Liver (tissue), 9 donors: Measurements from ENCODE around the gene SLC31A1. TPM values are rescaled to one million over a fixed set of nuclear protein-coding genes. Genes with fewer than 3 reads are reported as not detected.

Experiments
- DNase-seq: peaks from one replicate; pipeline ENCODE4 v3.0.0-alpha.2; 2017; ENCODE audit warnings: low spot score
- H3K27ac ChIP-seq, 2 donors: one replicate each; pipeline ENCODE4 v1.7.0; 2013; ENCODE audit warnings: inconsistent platforms in 2 of 2, low read length in 2 of 2, control low read depth in 1 of 2, low read depth in 1 of 2, mild to moderate bottlenecking in 1 of 2
- H3K27me3 ChIP-seq, 4 donors: one replicate each; pipeline versions ENCODE4 v1.6.1 to v1.7.0; 2013; ENCODE audit warnings: low read length in 3 of 4, inconsistent platforms in 1 of 4, mild to moderate bottlenecking in 1 of 4, moderate library complexity in 1 of 4; ENCODE audit not compliant: control insufficient read depth in 4 of 4, insufficient read depth in 4 of 4
- H3K36me3 ChIP-seq, 4 donors: one replicate each; pipeline versions ENCODE4 v1.6.1 to v1.7.0; 2013; ENCODE audit warnings: low read length in 3 of 4, mild to moderate bottlenecking in 3 of 4, low read depth in 1 of 4, moderate library complexity in 1 of 4; ENCODE audit not compliant: control insufficient read depth in 4 of 4, insufficient read depth in 3 of 4
- H3K4me1 ChIP-seq, 4 donors: one replicate each; pipeline versions ENCODE4 v1.6.1 to v1.7.0; 2013; ENCODE audit warnings: low read length in 3 of 4, mild to moderate bottlenecking in 3 of 4, moderate library complexity in 1 of 4; ENCODE audit not compliant: control insufficient read depth in 4 of 4, insufficient read depth in 4 of 4
- H3K4me3 ChIP-seq, 3 donors: one replicate each; pipeline versions ENCODE4 v1.6.1 to v1.7.0; 2013; ENCODE audit warnings: low read length in 3 of 3, control low read depth in 1 of 3, low read depth in 1 of 3, mild to moderate bottlenecking in 1 of 3
- H3K9ac ChIP-seq, 2 donors: one replicate each; pipeline ENCODE4 v1.7.0; 2013; ENCODE audit warnings: low read length in 2 of 2, mild to moderate bottlenecking in 2 of 2, moderate library complexity in 2 of 2, control low read depth in 1 of 2, low read depth in 1 of 2
- H3K9me3 ChIP-seq, 4 donors: one replicate each; pipeline versions ENCODE4 v1.6.1 to v1.7.0; 2013; ENCODE audit warnings: low read length in 3 of 4; ENCODE audit not compliant: control insufficient read depth in 4 of 4
- ATF3 ChIP-seq: IDR thresholded peaks from 2 replicates; pipeline ENCODE4 v1.6.1; 2016; ENCODE audit warnings: antibody characterized with exemption
- CTCF ChIP-seq: fragments of 150-350 bp; IDR thresholded peaks from 2 replicates; pipeline ENCODE4 v1.5.1; 2017; ENCODE audit warnings: improper control_type of control experiment, low read depth, low read length; ENCODE audit not compliant: missing input control
- EGR1 ChIP-seq, 2 donors: IDR thresholded peaks; 2 replicates each; pipeline ENCODE4 v1.6.1; 2016 to 2018; ENCODE audit warnings: antibody characterized with exemption in 2 of 2, low read depth in 2 of 2
- FOXA1 ChIP-seq: IDR thresholded peaks from 2 replicates; pipeline ENCODE4 v1.6.1; 2016; ENCODE audit warnings: antibody characterized with exemption
- FOXA2 ChIP-seq: IDR thresholded peaks from 2 replicates; pipeline ENCODE4 v1.6.1; 2016; ENCODE audit warnings: antibody characterized with exemption
- GABPA ChIP-seq, 2 donors: IDR thresholded peaks in 1 of 2; conservative IDR thresholded peaks in 1 of 2; 2 replicates each; pipeline ENCODE4 v1.6.1; 2016; ENCODE audit warnings: antibody characterized with exemption in 2 of 2, mild to moderate bottlenecking in 1 of 2, moderate library complexity in 1 of 2
- HNF4A ChIP-seq, 2 donors: conservative IDR thresholded peaks; 2 replicates each; pipeline ENCODE4 v1.6.1; 2016; ENCODE audit warnings: antibody characterized with exemption in 2 of 2, mild to moderate bottlenecking in 2 of 2
- HNF4G ChIP-seq: IDR thresholded peaks from 2 replicates; pipeline ENCODE4 v1.6.1; 2016; ENCODE audit warnings: antibody characterized with exemption
- JUND ChIP-seq, 2 donors: IDR thresholded peaks; 2 replicates each; pipeline ENCODE4 v1.6.1; 2016; ENCODE audit warnings: antibody characterized with exemption in 2 of 2
- MAX ChIP-seq: IDR thresholded peaks from 2 replicates; pipeline ENCODE4 v1.6.1; 2016; ENCODE audit warnings: antibody characterized with exemption
- NR2F2 ChIP-seq: IDR thresholded peaks from 2 replicates; pipeline ENCODE4 v1.6.1; 2016; ENCODE audit warnings: antibody characterized with exemption
- RAD21 ChIP-seq, 2 donors: IDR thresholded peaks; 2 replicates each; pipeline ENCODE4 v1.6.1; 2016; ENCODE audit warnings: antibody characterized with exemption in 2 of 2, mild to moderate bottlenecking in 2 of 2
- REST ChIP-seq: IDR thresholded peaks from 2 replicates; pipeline ENCODE4 v1.6.1; 2016; ENCODE audit warnings: antibody characterized with exemption, mild to moderate bottlenecking
- RXRA ChIP-seq, 2 donors: IDR thresholded peaks; 2 replicates each; pipeline ENCODE4 v1.6.1; 2017 to 2018; ENCODE audit warnings: antibody characterized with exemption in 2 of 2, mild to moderate bottlenecking in 1 of 2
- SP1 ChIP-seq: IDR thresholded peaks from 2 replicates; pipeline ENCODE4 v1.6.1; 2018; ENCODE audit warnings: antibody characterized with exemption, mild to moderate bottlenecking
- TAF1 ChIP-seq: conservative IDR thresholded peaks from 2 replicates; pipeline ENCODE4 v1.6.1; 2016; ENCODE audit warnings: antibody characterized with exemption, mild to moderate bottlenecking
- YY1 ChIP-seq: IDR thresholded peaks from 2 replicates; pipeline ENCODE4 v1.6.1; 2016; ENCODE audit warnings: antibody characterized with exemption, mild to moderate bottlenecking
- ZBTB33 ChIP-seq: IDR thresholded peaks from 2 replicates; pipeline ENCODE4 v1.6.1; 2016; ENCODE audit warnings: antibody characterized with exemption
- WGBS: extraction: QIAGEN DNeasy Blood & Tissue Kit; methylation state at CpG from one replicate; pipeline ENCODE4 v1.1.7; 2013; 5-methylcytosine and 5-hydroxymethylcytosine counted together
- polyA plus RNA-seq, 2 donors: library from polyadenylated mRNA; stranded (reverse) in 1 of 2; unstranded in 1 of 2; fragments of 200-250 nt in 1 of 2; fragments of >200 nt in 1 of 2; fragmentation: Nextera tagmentation in 1 of 2; extraction: Ambion mirVana in 1 of 2; gene quantifications; one replicate each; pipeline versions ENCODE4 v1.2.1 to v1.2.3, GENCODE V29; 2013 to 2015
- total RNA-seq, 2 donors: library from RNA; depleted of rRNA; stranded (reverse); fragments of >200 nt; gene quantifications; one replicate each; pipeline ENCODE4 v1.2.3, GENCODE V29; 2014
- donor health status: healthy.
- donor health status: healthy.
- donor health status: healthy.
- donor health status: healthy.
- donor health status: healthy.

SLC31A1 gene
- total and polyA plus RNA-seq, 4 donors = 26.6 to 96.2 (median 44.9) TPM

GRCh38 chr9:113228130-113228665 is 6.9 kb downstream of the SLC31A1 start:
- H3K36me3 ChIP-seq = peaks cover 0 to 6% (median under 1%) of the 10 kb centered on the region in 4 donors
- H3K27me3 ChIP-seq = no peaks in the 10 kb centered on the region
- peaks cover 5 to 50% (median 32%) of the 10 kb centered on the region in 4 donors for H3K4me1 ChIP-seq
- H3K4me3 ChIP-seq = no peak overlapping the region
- TF ChIP-seq JUND (IDR thresholded peaks at IDR 0.05) = no peak
- TF ChIP-seq NR2F2 = no peak
- TF ChIP-seq TAF1 = no peak
- TF ChIP-seq FOXA2 = no peak
- no peak for TF ChIP-seq RAD21 (IDR thresholded peaks at IDR 0.05)
- peak; percentile 49 for TF ChIP-seq SP1
- peak; percentile 69 to 76 for TF ChIP-seq HNF4A (conservative IDR thresholded peaks at IDR 0.05)
- TF ChIP-seq ATF3 = no peak
- TF ChIP-seq REST = no peak
- TF ChIP-seq ZBTB33 = no peak
- peak in 1 of 2 donors; percentile 42 for TF ChIP-seq GABPA (IDR thresholded peaks at IDR 0.05 in 1 of 2, conservative IDR thresholded peaks at IDR 0.05 in 1 of 2)
- TF ChIP-seq MAX = no peak
- TF ChIP-seq FOXA1 = no peak
- TF ChIP-seq RXRA (IDR thresholded peaks at IDR 0.05) = peak; percentile 17 to 34
- peak; percentile 30 for TF ChIP-seq YY1
- TF ChIP-seq EGR1 (IDR thresholded peaks at IDR 0.05; ENCODE audit: low read depth in 2 of 2) = no peak
- TF ChIP-seq CTCF = no peak
- TF ChIP-seq HNF4G = peak; percentile 41
- no peak overlapping the region for H3K9ac ChIP-seq
- 63% methylated on average over 3 of the region's 3 CpGs for WGBS
- H3K9me3 ChIP-seq = no peaks in the 10 kb centered on the region
- DNase-seq = no peak
- peak overlapping the region; percentile 2 to 9 for H3K27ac ChIP-seq
